Liver (tissue), 9 donors: ENCODE results near the gene GSTA2. TPM values are rescaled to one million over a fixed set of nuclear protein-coding genes. Genes with fewer than 3 reads are reported as not detected.

Source experiments
- DNase-seq: peaks from one replicate; pipeline ENCODE4 v3.0.0-alpha.2; 2017; ENCODE audit warnings: low spot score
- H3K27ac ChIP-seq, 2 donors: one replicate each; pipeline ENCODE4 v1.7.0; 2013; ENCODE audit warnings: inconsistent platforms in 2 of 2, low read length in 2 of 2, control low read depth in 1 of 2, low read depth in 1 of 2, mild to moderate bottlenecking in 1 of 2
- H3K27me3 ChIP-seq, 4 donors: one replicate each; pipeline versions ENCODE4 v1.6.1 to v1.7.0; 2013; ENCODE audit warnings: low read length in 3 of 4, inconsistent platforms in 1 of 4, mild to moderate bottlenecking in 1 of 4, moderate library complexity in 1 of 4; ENCODE audit not compliant: control insufficient read depth in 4 of 4, insufficient read depth in 4 of 4
- H3K36me3 ChIP-seq, 4 donors: one replicate each; pipeline versions ENCODE4 v1.6.1 to v1.7.0; 2013; ENCODE audit warnings: low read length in 3 of 4, mild to moderate bottlenecking in 3 of 4, low read depth in 1 of 4, moderate library complexity in 1 of 4; ENCODE audit not compliant: control insufficient read depth in 4 of 4, insufficient read depth in 3 of 4
- H3K4me1 ChIP-seq, 4 donors: one replicate each; pipeline versions ENCODE4 v1.6.1 to v1.7.0; 2013; ENCODE audit warnings: low read length in 3 of 4, mild to moderate bottlenecking in 3 of 4, moderate library complexity in 1 of 4; ENCODE audit not compliant: control insufficient read depth in 4 of 4, insufficient read depth in 4 of 4
- H3K4me3 ChIP-seq, 3 donors: one replicate each; pipeline versions ENCODE4 v1.6.1 to v1.7.0; 2013; ENCODE audit warnings: low read length in 3 of 3, control low read depth in 1 of 3, low read depth in 1 of 3, mild to moderate bottlenecking in 1 of 3
- H3K9ac ChIP-seq, 2 donors: one replicate each; pipeline ENCODE4 v1.7.0; 2013; ENCODE audit warnings: low read length in 2 of 2, mild to moderate bottlenecking in 2 of 2, moderate library complexity in 2 of 2, control low read depth in 1 of 2, low read depth in 1 of 2
- H3K9me3 ChIP-seq, 4 donors: one replicate each; pipeline versions ENCODE4 v1.6.1 to v1.7.0; 2013; ENCODE audit warnings: low read length in 3 of 4; ENCODE audit not compliant: control insufficient read depth in 4 of 4
- ATF3 ChIP-seq: IDR thresholded peaks from 2 replicates; pipeline ENCODE4 v1.6.1; 2016; ENCODE audit warnings: antibody characterized with exemption
- CTCF ChIP-seq: fragments of 150-350 bp; IDR thresholded peaks from 2 replicates; pipeline ENCODE4 v1.5.1; 2017; ENCODE audit warnings: improper control_type of control experiment, low read depth, low read length; ENCODE audit not compliant: missing input control
- EGR1 ChIP-seq, 2 donors: IDR thresholded peaks; 2 replicates each; pipeline ENCODE4 v1.6.1; 2016 to 2018; ENCODE audit warnings: antibody characterized with exemption in 2 of 2, low read depth in 2 of 2
- FOXA1 ChIP-seq: IDR thresholded peaks from 2 replicates; pipeline ENCODE4 v1.6.1; 2016; ENCODE audit warnings: antibody characterized with exemption
- FOXA2 ChIP-seq: IDR thresholded peaks from 2 replicates; pipeline ENCODE4 v1.6.1; 2016; ENCODE audit warnings: antibody characterized with exemption
- GABPA ChIP-seq, 2 donors: IDR thresholded peaks in 1 of 2; conservative IDR thresholded peaks in 1 of 2; 2 replicates each; pipeline ENCODE4 v1.6.1; 2016; ENCODE audit warnings: antibody characterized with exemption in 2 of 2, mild to moderate bottlenecking in 1 of 2, moderate library complexity in 1 of 2
- HNF4A ChIP-seq, 2 donors: conservative IDR thresholded peaks; 2 replicates each; pipeline ENCODE4 v1.6.1; 2016; ENCODE audit warnings: antibody characterized with exemption in 2 of 2, mild to moderate bottlenecking in 2 of 2
- HNF4G ChIP-seq: IDR thresholded peaks from 2 replicates; pipeline ENCODE4 v1.6.1; 2016; ENCODE audit warnings: antibody characterized with exemption
- JUND ChIP-seq, 2 donors: IDR thresholded peaks; 2 replicates each; pipeline ENCODE4 v1.6.1; 2016; ENCODE audit warnings: antibody characterized with exemption in 2 of 2
- MAX ChIP-seq: IDR thresholded peaks from 2 replicates; pipeline ENCODE4 v1.6.1; 2016; ENCODE audit warnings: antibody characterized with exemption
- NR2F2 ChIP-seq: IDR thresholded peaks from 2 replicates; pipeline ENCODE4 v1.6.1; 2016; ENCODE audit warnings: antibody characterized with exemption
- RAD21 ChIP-seq, 2 donors: IDR thresholded peaks; 2 replicates each; pipeline ENCODE4 v1.6.1; 2016; ENCODE audit warnings: antibody characterized with exemption in 2 of 2, mild to moderate bottlenecking in 2 of 2
- REST ChIP-seq: IDR thresholded peaks from 2 replicates; pipeline ENCODE4 v1.6.1; 2016; ENCODE audit warnings: antibody characterized with exemption, mild to moderate bottlenecking
- RXRA ChIP-seq, 2 donors: IDR thresholded peaks; 2 replicates each; pipeline ENCODE4 v1.6.1; 2017 to 2018; ENCODE audit warnings: antibody characterized with exemption in 2 of 2, mild to moderate bottlenecking in 1 of 2
- SP1 ChIP-seq: IDR thresholded peaks from 2 replicates; pipeline ENCODE4 v1.6.1; 2018; ENCODE audit warnings: antibody characterized with exemption, mild to moderate bottlenecking
- TAF1 ChIP-seq: conservative IDR thresholded peaks from 2 replicates; pipeline ENCODE4 v1.6.1; 2016; ENCODE audit warnings: antibody characterized with exemption, mild to moderate bottlenecking
- YY1 ChIP-seq: IDR thresholded peaks from 2 replicates; pipeline ENCODE4 v1.6.1; 2016; ENCODE audit warnings: antibody characterized with exemption, mild to moderate bottlenecking
- ZBTB33 ChIP-seq: IDR thresholded peaks from 2 replicates; pipeline ENCODE4 v1.6.1; 2016; ENCODE audit warnings: antibody characterized with exemption
- WGBS: extraction: QIAGEN DNeasy Blood & Tissue Kit; methylation state at CpG from one replicate; pipeline ENCODE4 v1.1.7; 2013; 5-methylcytosine and 5-hydroxymethylcytosine counted together
- polyA plus RNA-seq, 2 donors: library from polyadenylated mRNA; stranded (reverse) in 1 of 2; unstranded in 1 of 2; fragments of 200-250 nt in 1 of 2; fragments of >200 nt in 1 of 2; fragmentation: Nextera tagmentation in 1 of 2; extraction: Ambion mirVana in 1 of 2; gene quantifications; one replicate each; pipeline versions ENCODE4 v1.2.1 to v1.2.3, GENCODE V29; 2013 to 2015
- total RNA-seq, 2 donors: library from RNA; depleted of rRNA; stranded (reverse); fragments of >200 nt; gene quantifications; one replicate each; pipeline ENCODE4 v1.2.3, GENCODE V29; 2014
- donor health status: healthy.
- donor health status: healthy.
- donor health status: healthy.
- donor health status: healthy.
- donor health status: healthy.

GSTA2 gene
- total and polyA plus RNA-seq, 4 donors = 1.4 to 110 (median 2.1) TPM

GRCh38 chr6:52734072-52734471, 29.2 kb downstream of the GSTA2 start:
- Histone ChIP-seq H3K4me1 (peaks cover 11 to 49% (median 33%) of the 10 kb centered on the region in 4 donors), H3K36me3 (no peaks in the 10 kb centered on the region), H3K27me3 (no peaks in the 10 kb centered on the region), H3K9me3 (no peaks in the 10 kb centered on the region), H3K9ac (no peak overlapping the region), H3K27ac (no peak overlapping the region), H3K4me3 (no peak overlapping the region)
- no peak for DNase-seq
- TF ChIP-seq NR2F2 = no peak
- no peak for TF ChIP-seq YY1
- no peak for TF ChIP-seq SP1
- WGBS = 62% methylated on average over 3 of the region's 3 CpGs

- no peaks in the 10 kb centered on the region for H3K36me3 ChIP-seq
- H3K4me3 ChIP-seq = no peak overlapping the region
- no peak for DNase-seq
- WGBS = 100% methylated on average over 1 of the region's 1 CpG
- peaks cover 16 to 58% (median 41%) of the 10 kb centered on the region in 4 donors for H3K4me1 ChIP-seq
- no peaks in the 10 kb centered on the region for H3K9me3 ChIP-seq
- H3K9ac ChIP-seq = no peak overlapping the region
- H3K27ac ChIP-seq = no peak overlapping the region
- no peaks in the 10 kb centered on the region for H3K27me3 ChIP-seq
- TF ChIP-seq RAD21 (IDR thresholded peaks at IDR 0.05) (no peak), RXRA (IDR thresholded peaks at IDR 0.05) (no peak), SP1 (no peak), EGR1 (IDR thresholded peaks at IDR 0.05; ENCODE audit: low read depth in 2 of 2) (no peak), JUND (IDR thresholded peaks at IDR 0.05) (no peak), ATF3 (no peak), NR2F2 (no peak), CTCF (no peak), HNF4A (conservative IDR thresholded peaks at IDR 0.05) (no peak), REST (no peak), FOXA1 (no peak), GABPA (IDR thresholded peaks at IDR 0.05 in 1 of 2, conservative IDR thresholded peaks at IDR 0.05 in 1 of 2) (no peak), MAX (no peak), FOXA2 (no peak), ZBTB33 (no peak), YY1 (no peak), TAF1 (no peak), HNF4G (no peak)
Measured at GRCh38 chr6:52733172-52733571, 30.1 kb downstream of the GSTA2 start.
